H1 (cell line): Measurements from ENCODE around the gene PLXND1. TPM values are rescaled to one million over a fixed set of nuclear protein-coding genes. Genes with fewer than 3 reads are reported as not detected.

Experiments used
- CTCF ChIA-PET: fragments of 300-600 bp; sonication (Branson Sonifier 250); formaldehyde crosslinking; loops from one replicate; lab custom pipeline; 2021; ENCODE audit not compliant: partially characterized antibody; lab: Charles Lee
- POLR2A ChIA-PET: fragments of 300-600 bp; sonication (Branson Sonifier 250); formaldehyde crosslinking; loops from one replicate; lab custom pipeline; 2021; ENCODE audit warnings: inconsistent platforms; ENCODE audit not compliant: partially characterized antibody; lab: Charles Lee
- DNase-seq, 2 experiments: peaks; one replicate each; pipeline versions ENCODE4 v3.0.0 to v3.0.0-alpha.2; 2010 to 2022; ENCODE audit warnings: low spot score in 2 of 2, low read depth in 1 of 2, mixed read lengths in 1 of 2
- FAIRE-seq: peaks from 2 replicates; lab custom pipeline; 2011; peaks lifted over from hg19 to GRCh38; lab: Jason Lieb, UNC
- H2AFZ ChIP-seq: 2 replicates; pipeline ENCODE4 v1.8.1; 2012; ENCODE audit warnings: low read length, inconsistent platforms
- H2AK5ac ChIP-seq: 2 replicates; pipeline ENCODE4 v1.6.1; 2013; ENCODE audit warnings: low read depth, low read length
- H2BK120ac ChIP-seq: replicated peaks from 2 replicates; pipeline ENCODE3; 2013; ENCODE audit warnings: low read depth, low read length, inconsistent platforms
- H2BK12ac ChIP-seq: 2 replicates; pipeline ENCODE4 v1.6.1; 2013; ENCODE audit warnings: low read depth, low read length
- H2BK15ac ChIP-seq: 2 replicates; pipeline ENCODE4 v1.6.1; 2013; ENCODE audit warnings: low read length
- H2BK20ac ChIP-seq: 2 replicates; pipeline ENCODE4 v1.6.1; 2013; ENCODE audit warnings: low read length
- H2BK5ac ChIP-seq: 2 replicates; pipeline ENCODE4 v1.6.1; 2013; ENCODE audit warnings: low read depth, low read length
- H3K14ac ChIP-seq: 2 replicates; pipeline ENCODE4 v1.6.1; 2013; ENCODE audit warnings: inconsistent platforms; ENCODE audit not compliant: insufficient read length
- H3K18ac ChIP-seq: 2 replicates; pipeline ENCODE4 v1.6.1; 2013; ENCODE audit warnings: low read length; ENCODE audit errors: extremely low read depth
- H3K23ac ChIP-seq: 2 replicates; pipeline ENCODE4 v1.6.1; 2013; ENCODE audit warnings: inconsistent platforms; ENCODE audit not compliant: insufficient read length
- H3K23me2 ChIP-seq: 2 replicates; pipeline ENCODE4 v1.6.1; 2013; ENCODE audit warnings: low read depth, low read length
- H3K27ac ChIP-seq: 2 replicates; pipeline ENCODE4 v1.6.1; 2011; ENCODE audit warnings: low read depth, low read length, inconsistent platforms
- H3K27me3 ChIP-seq, 4 experiments: replicated peaks in 1 of 4; 1 replicate in 1 of 4; 2 replicates in 3 of 4; pipeline versions ENCODE4 v1.6.1 to v1.8.1; 2011 to 2013; ENCODE audit warnings: low read length in 3 of 4, mild to moderate bottlenecking in 3 of 4, inconsistent platforms in 2 of 4, mixed read lengths in 2 of 4, moderate library complexity in 1 of 4; ENCODE audit not compliant: control insufficient read depth in 3 of 4, insufficient read depth in 3 of 4; ENCODE audit errors: extremely low read depth in 1 of 4
- H3K36me3 ChIP-seq, 4 experiments: 2 replicates each; pipeline versions ENCODE4 v1.6.1 to v1.8.1; 2011 to 2013; ENCODE audit warnings: mild to moderate bottlenecking in 4 of 4, low read length in 3 of 4, moderate library complexity in 2 of 4, control low read depth in 1 of 4, inconsistent platforms in 1 of 4; ENCODE audit not compliant: insufficient read depth in 4 of 4, control insufficient read depth in 2 of 4
- H3K4ac ChIP-seq: replicated peaks from 2 replicates; pipeline ENCODE3; 2013; ENCODE audit warnings: low read length, low read depth, mixed read lengths, inconsistent platforms; ENCODE audit not compliant: insufficient read length
- H3K4me1 ChIP-seq, 4 experiments: replicated peaks in 1 of 4; 1 replicate in 1 of 4; 2 replicates in 3 of 4; pipeline versions ENCODE4 v1.6.1 to v1.8.1; 2011 to 2013; ENCODE audit warnings: low read length in 3 of 4, inconsistent platforms in 2 of 4, mixed read lengths in 1 of 4; ENCODE audit not compliant: insufficient read depth in 4 of 4, control insufficient read depth in 3 of 4
- H3K4me2 ChIP-seq, 2 experiments: 2 replicates each; pipeline versions ENCODE4 v1.6.1 to v1.8.1; 2011 to 2013; ENCODE audit warnings: low read depth in 2 of 2, low read length in 2 of 2, control low read depth in 1 of 2, inconsistent platforms in 1 of 2, mild to moderate bottlenecking in 1 of 2; ENCODE audit not compliant: insufficient read depth in 1 of 2
- H3K4me3 ChIP-seq, 4 experiments: fragments of 200-600, 300-600 bp in 1 of 4; sonication (generic), shearing (Covaris generic), sonication (Bioruptor Twin) in 1 of 4; 2 replicates each; pipeline versions ENCODE4 v1.5.1 to v1.8.1; 2011 to 2016; ENCODE audit warnings: low read length in 4 of 4, low read depth in 3 of 4, control low read depth in 2 of 4, inconsistent platforms in 2 of 4, mild to moderate bottlenecking in 2 of 4, mixed read lengths in 1 of 4, moderate library complexity in 1 of 4; ENCODE audit not compliant: insufficient read depth in 2 of 4; ENCODE audit errors: extremely low read depth in 1 of 4
- H3K56ac ChIP-seq: replicated peaks from 2 replicates; pipeline ENCODE3; 2013; ENCODE audit warnings: low read depth, mild to moderate bottlenecking, mixed read lengths, low read length, inconsistent platforms; ENCODE audit not compliant: insufficient read length
- H3K79me1 ChIP-seq: 2 replicates; pipeline ENCODE4 v1.6.1; 2013; ENCODE audit warnings: low read depth, low read length, control low read depth
- H3K79me2 ChIP-seq, 2 experiments: 2 replicates each; pipeline versions ENCODE4 v1.6.1 to v1.8.1; 2012 to 2013; ENCODE audit warnings: low read length in 2 of 2, mild to moderate bottlenecking in 2 of 2, inconsistent platforms in 1 of 2; ENCODE audit not compliant: insufficient read depth in 2 of 2, control insufficient read depth in 1 of 2
- H3K9ac ChIP-seq, 4 experiments: replicated peaks in 1 of 4; 1 replicate in 1 of 4; 2 replicates in 3 of 4; pipeline versions ENCODE4 v1.6.1 to v1.8.1; 2011 to 2013; ENCODE audit warnings: low read depth in 3 of 4, low read length in 3 of 4, control low read depth in 2 of 4, mild to moderate bottlenecking in 2 of 4, moderate library complexity in 2 of 4, inconsistent platforms in 1 of 4; ENCODE audit errors: extremely low read depth in 1 of 4
- H3K9me3 ChIP-seq, 2 experiments: 2 replicates each; pipeline versions ENCODE4 v1.6.1 to v1.8.1; 2012 to 2013; ENCODE audit warnings: mild to moderate bottlenecking in 2 of 2, moderate library complexity in 2 of 2, control low read depth in 1 of 2, inconsistent platforms in 1 of 2, low read depth in 1 of 2, low read length in 1 of 2, mixed read lengths in 1 of 2; ENCODE audit not compliant: insufficient read depth in 2 of 2
- H4K20me1 ChIP-seq, 2 experiments: replicated peaks in 1 of 2; 2 replicates each; pipeline versions ENCODE3 to v1.8.1; 2011 to 2013; ENCODE audit warnings: inconsistent platforms in 2 of 2, low read length in 2 of 2, mild to moderate bottlenecking in 1 of 2; ENCODE audit not compliant: insufficient read depth in 2 of 2, control insufficient read depth in 1 of 2
- H4K5ac ChIP-seq: 2 replicates; pipeline ENCODE4 v1.6.1; 2013; ENCODE audit warnings: low read length, low read depth, mixed read lengths, inconsistent platforms; ENCODE audit not compliant: insufficient read length
- H4K8ac ChIP-seq: 2 replicates; pipeline ENCODE4 v1.8.0; 2013; ENCODE audit warnings: mild to moderate bottlenecking, moderate library complexity, low read length, inconsistent platforms; ENCODE audit not compliant: insufficient read depth; ENCODE audit errors: extremely low read depth
- H4K91ac ChIP-seq: replicated peaks from 2 replicates; pipeline ENCODE3; 2013; ENCODE audit warnings: low read length, mixed read lengths, inconsistent platforms; ENCODE audit not compliant: insufficient read length
- KDM1A ChIP-seq: fragments of 200-600, 300-600 bp; sonication (generic); IDR thresholded peaks from 2 replicates; pipeline ENCODE4 v1.7.1; 2016; ENCODE audit warnings: mild to moderate bottlenecking, low read length, borderline replicate concordance
- RNF2 ChIP-seq: fragments of 200-900, 300-1000 bp; sonication (generic); IDR thresholded peaks from 2 replicates; pipeline ENCODE4 v1.7.1; 2016; ENCODE audit warnings: borderline replicate concordance, low read depth, mild to moderate bottlenecking, antibody characterized with exemption, low read length; ENCODE audit not compliant: poor library complexity, severe bottlenecking; ENCODE audit errors: missing control alignments
- WGBS, 2 experiments: shearing (Covaris generic) in 1 of 2; methylation state at CpG; one replicate each; pipeline versions ENCODE4 v1.1.6 to v1.1.7; 2013 to 2015; ENCODE audit warnings: low lambda C conversion rate in 2 of 2, mixed read lengths in 2 of 2, inconsistent platforms in 1 of 2, low coverage in 1 of 2, missing lambda C conversion rate in 1 of 2; ENCODE audit not compliant: insufficient replicate concordance in 2 of 2, insufficient coverage in 1 of 2, insufficient read length in 1 of 2; ENCODE audit errors: extremely low coverage in 1 of 2, missing lambda C conversion rate in 1 of 2; 5-methylcytosine and 5-hydroxymethylcytosine counted together
- polyA plus RNA-seq, 7 experiments: library from polyadenylated mRNA; depleted of rRNA in 3 of 7; stranded (reverse) in 5 of 7; unstranded in 2 of 7; fragments of >200 nt in 5 of 7; fragments of 200-250 nt in 2 of 7; gene quantifications; 1 replicate in 5 of 7; 2 replicates in 1 of 7; 4 replicates in 1 of 7; pipeline versions ENCODE4 v1.2.1 to v1.2.3, GENCODE V29; 2011 to 2013; ENCODE audit warnings: missing spikeins in 2 of 7, mixed read lengths in 2 of 7
- total RNA-seq: library from RNA; stranded (reverse); fragmentation: NEBNext Ultra II Directional; extraction: Animal tissue kit (Norgen Biotek cat#: 25700); gene quantifications from 2 replicates; pipeline ENCODE4 v1.2.1, GENCODE V29; 2021

The PLXND1 gene
- total and polyA plus RNA-seq, 2 of the 8 experiments (the other 6 are each of a cell fraction or from before 2014, with no cell fraction given): 17.7 to 66.4 TPM

DNA sequence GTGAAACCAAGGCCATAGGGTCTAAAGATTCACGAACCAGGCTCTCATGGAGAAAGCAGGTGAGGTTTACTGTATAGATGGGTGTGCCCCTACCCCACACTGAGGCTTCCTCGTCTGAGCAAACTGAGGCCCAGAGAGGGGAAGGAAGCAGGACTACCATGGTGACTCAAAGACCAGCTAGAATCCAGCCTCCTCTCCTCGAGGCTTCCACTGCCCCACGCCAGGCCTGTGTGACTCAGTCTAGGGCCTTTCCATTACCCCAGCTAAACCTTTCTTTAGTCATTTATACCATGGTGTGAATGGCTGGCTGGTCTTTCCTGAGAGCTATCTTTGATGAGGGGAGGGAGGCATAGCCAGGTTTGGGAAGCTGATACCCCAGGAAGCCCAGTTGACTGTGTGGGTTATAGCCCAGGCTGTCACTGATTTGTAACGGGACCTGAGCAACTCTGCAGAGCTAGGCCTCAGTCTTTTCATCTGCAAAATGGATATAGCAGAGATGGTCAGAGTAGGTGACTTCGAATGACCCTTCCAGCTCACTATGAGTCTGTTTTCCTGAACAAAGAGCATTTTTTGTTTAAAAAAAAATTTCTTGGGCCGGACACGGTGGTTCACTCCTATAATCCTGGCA lies 81.0 kb downstream of the PLXND1 start:
- Histone ChIP-seq H2BK5ac (no peak overlapping the region), H4K8ac (no peak overlapping the region), H3K27ac (no peak overlapping the region), H3K27me3 (no peaks in the 10 kb centered on the region), H3K79me2 (no peaks in the 10 kb centered on the region), H2BK15ac (peak overlapping the region; percentile 12; the same call in 1 of the 2 replicates), H3K14ac (no peak overlapping the region), H3K18ac (no peak overlapping the region), H3K23ac (no peak overlapping the region), H3K4ac (no peak overlapping the region), H3K56ac (no peak overlapping the region), H3K9ac (no peak overlapping the region), H2AK5ac (0 out of 2 replicates have a peak overlapping the region, but pooled peaks have one; percentile 75), H4K91ac (no peak overlapping the region), H4K20me1 (no peaks in the 10 kb centered on the region), H3K23me2 (peaks cover 2% of the 10 kb centered on the region; the same call in 1 of the 2 replicates), H3K4me3 (no peak overlapping the region), H2BK120ac (no peak overlapping the region), H2BK12ac (0 out of 2 replicates have a peak overlapping the region, but pooled peaks have one; percentile 33), H3K9me3 (no peaks in the 10 kb centered on the region), H2AFZ (no peak overlapping the region), H3K4me2 (no peak overlapping the region), H3K4me1 (peaks cover 0 to 17% (median 7%) of the 10 kb centered on the region in 4 experiments), H3K79me1 (no peaks in the 10 kb centered on the region), H4K5ac (no peak overlapping the region), H2BK20ac (no peak overlapping the region), H3K36me3 (no peaks in the 10 kb centered on the region)
- 87% methylated on average over 8 of the region's 8 CpGs; no CpG with 5 or more reads in 1 of the 2 experiments for WGBS, 2 experiments
- CTCF ChIA-PET: interaction anchor here (0.7 to 2.2 kb wide), 10 partner anchors 9 to 1486 kb away, joined by 3 to 6 read pairs (median 4); no protein-coding TSS in a partner anchor
- FAIRE-seq: no peak
- POLR2A ChIA-PET: interaction anchor here (1.6 to 1.7 kb wide), 2 partner anchors 12 to 37 kb away, joined by 3 to 8 read pairs; no protein-coding TSS in a partner anchor
- no peak for DNase-seq
- TF ChIP-seq RNF2: no peak
- TF ChIP-seq KDM1A: peak; percentile 51; the same call in 1 of the 2 replicates
